Endothelial cell of umbilical vein (primary cell): ENCODE measurements around the gene TIAM1. TPM values are rescaled to one million over a fixed set of nuclear protein-coding genes. Genes with fewer than 3 reads are reported as not detected.

Source experiments
- BruUV-seq: library from RNA; stranded (reverse); fragments of 400-500 nt; replicated peaks from 2 replicates; lab custom pipeline; 2021; lab: Mats Ljungman, UMichigan
- CTCF ChIA-PET: fragments of 300-600, 350-600 bp; sonication (Branson Sonifier 250); formaldehyde crosslinking; loops from one replicate; lab custom pipeline; 2021; ENCODE audit warnings: antibody characterized with exemption, inconsistent platforms; lab: Charles Lee
- POLR2A ChIA-PET: fragments of 300-600, 350-600 bp; sonication (Branson Sonifier 250); formaldehyde crosslinking; loops from one replicate; lab custom pipeline; 2021; ENCODE audit warnings: antibody characterized with exemption, inconsistent platforms; lab: Charles Lee
- DNase-seq: peaks from one replicate; pipeline ENCODE4 v3.0.0-alpha.2; 2011; ENCODE audit warnings: low read depth, low spot score
- FAIRE-seq: peaks from 2 replicates; lab custom pipeline; 2011; peaks lifted over from hg19 to GRCh38; lab: Jason Lieb, UNC
- H2AFZ ChIP-seq: 2 replicates; pipeline ENCODE4 v1.6.0; 2012; ENCODE audit warnings: low read depth, low read length, control low read depth, inconsistent platforms
- H3K27ac ChIP-seq: 2 replicates; pipeline ENCODE4 v1.5.1; 2011; ENCODE audit warnings: low read depth, mild to moderate bottlenecking, control low read depth, low read length, moderate library complexity; ENCODE audit not compliant: insufficient read depth
- H3K27me3 ChIP-seq, 2 experiments: 2 replicates each; pipeline versions ENCODE4 v1.6.0 to v1.6.1; 2011; ENCODE audit warnings: low read length in 2 of 2, mixed read lengths in 1 of 2; ENCODE audit not compliant: control insufficient read depth in 2 of 2, insufficient read depth in 2 of 2
- H3K36me3 ChIP-seq, 2 experiments: 2 replicates in 1 of 2; 3 replicates in 1 of 2; pipeline ENCODE4 v1.5.1; 2011; ENCODE audit warnings: low read length in 2 of 2, mild to moderate bottlenecking in 1 of 2, moderate library complexity in 1 of 2; ENCODE audit not compliant: control insufficient read depth in 2 of 2, insufficient read depth in 2 of 2; ENCODE audit errors: extremely low read depth in 1 of 2
- H3K4me1 ChIP-seq: 3 replicates; pipeline ENCODE4 v1.5.1; 2011; ENCODE audit warnings: mild to moderate bottlenecking, low read length; ENCODE audit not compliant: control insufficient read depth, insufficient read depth; ENCODE audit errors: extremely low read depth
- H3K4me2 ChIP-seq: 2 replicates; pipeline ENCODE4 v1.6.1; 2011; ENCODE audit warnings: low read length, control low read depth, mixed read lengths; ENCODE audit not compliant: insufficient read depth
- H3K4me3 ChIP-seq, 3 experiments: fragments of 200-600 bp in 1 of 3; sonication (generic), shearing (Covaris generic) in 1 of 3; replicated peaks in 1 of 3; 2 replicates each; pipeline ENCODE4 v1.5.1; 2011 to 2016; ENCODE audit warnings: control low read depth in 3 of 3, low read length in 3 of 3, mild to moderate bottlenecking in 2 of 3, inconsistent platforms in 1 of 3, low read depth in 1 of 3, moderate library complexity in 1 of 3; ENCODE audit not compliant: insufficient read depth in 1 of 3
- H3K79me2 ChIP-seq: 2 replicates; pipeline ENCODE4 v1.6.0; 2012; ENCODE audit warnings: low read length, inconsistent platforms; ENCODE audit not compliant: control insufficient read depth, insufficient read depth
- H3K9ac ChIP-seq: replicated peaks from 2 replicates; pipeline ENCODE3; 2011; ENCODE audit warnings: low read length, control low read depth; ENCODE audit not compliant: insufficient read depth; ENCODE audit errors: extremely low read depth
- H3K9me1 ChIP-seq: replicated peaks from 3 replicates; pipeline ENCODE4 v1.6.0; 2011; ENCODE audit warnings: mild to moderate bottlenecking, low read length; ENCODE audit not compliant: control insufficient read depth, insufficient read depth; ENCODE audit errors: extremely low read depth
- H3K9me3 ChIP-seq: replicated peaks from 2 replicates; pipeline ENCODE4 v1.5.1; 2012; ENCODE audit warnings: low read length, inconsistent platforms; ENCODE audit not compliant: control insufficient read depth, insufficient read depth
- H4K20me1 ChIP-seq: replicated peaks from 2 replicates; pipeline ENCODE3; 2011; ENCODE audit warnings: mild to moderate bottlenecking, low read length; ENCODE audit not compliant: control insufficient read depth, insufficient read depth; ENCODE audit errors: extremely low read depth
- EZH2 ChIP-seq: IDR thresholded peaks from 2 replicates; pipeline ENCODE4 v1.6.1; 2012; ENCODE audit warnings: borderline replicate concordance, low read depth, mild to moderate bottlenecking, moderate library complexity, low read length, inconsistent platforms; ENCODE audit not compliant: severe bottlenecking
- FOS ChIP-seq: IDR thresholded peaks from 2 replicates; pipeline ENCODE4 v1.6.1; 2011; ENCODE audit warnings: mild to moderate bottlenecking, low read length, moderate library complexity, borderline replicate concordance; ENCODE audit not compliant: insufficient read depth
- GATA2 ChIP-seq: IDR thresholded peaks from 2 replicates; pipeline ENCODE4 v1.7.0; 2011; ENCODE audit warnings: low read depth, mild to moderate bottlenecking, moderate library complexity, mixed read lengths, low read length; ENCODE audit not compliant: insufficient read length, insufficient read depth
- JUN ChIP-seq: IDR thresholded peaks from 2 replicates; pipeline ENCODE4 v1.6.1; 2011; ENCODE audit warnings: borderline replicate concordance, low read depth; ENCODE audit not compliant: insufficient read length, insufficient read depth
- MAX ChIP-seq: IDR thresholded peaks from 2 replicates; pipeline ENCODE4 v1.6.1; 2011; ENCODE audit not compliant: insufficient read depth, insufficient read length
- MYC ChIP-seq: IDR thresholded peaks from one replicate; pipeline ENCODE4 v1.6.1; 2011; ENCODE audit warnings: mild to moderate bottlenecking, low read depth, low read length
- POLR2A ChIP-seq: IDR thresholded peaks from 2 replicates; pipeline ENCODE4 v1.6.1; 2012; ENCODE audit warnings: low read depth, mild to moderate bottlenecking, control low read depth, low read length
- POLR2AphosphoS5 ChIP-seq: IDR thresholded peaks from 2 replicates; pipeline ENCODE4 v1.6.1; 2012; ENCODE audit warnings: low read depth, mild to moderate bottlenecking, control low read depth, low read length, moderate library complexity; ENCODE audit not compliant: insufficient read depth
- dilution Hi-C: fragments of 300-500 bp; cut with MboI; formaldehyde crosslinking; loops from one replicate; pipeline ENCODE4 v1.15.0; 2019; ENCODE audit warnings: low sequenced_read_pairs; ENCODE audit not compliant: extremely low pct_ligation_motif_present
- intact Hi-C: fragments of 100-400 bp; cut with micrococcal nuclease; formaldehyde crosslinking; loops from one replicate; pipeline ENCODE4 v1.10.0; 2022
- polyA plus RNA-seq, 4 experiments: library from polyadenylated mRNA; depleted of rRNA in 3 of 4; stranded (reverse) in 3 of 4; unstranded in 1 of 4; fragments of >200 nt; gene quantifications; 2 replicates each; pipeline versions ENCODE4 v1.2.1 to v1.2.3, GENCODE V29; 2011 to 2012; ENCODE audit warnings: missing spikeins in 1 of 4
- total RNA-seq: library from RNA; stranded (reverse); gene quantifications from 2 replicates; pipeline ENCODE4 v1.2.3, GENCODE V29; 2021
- TF ChIP-seq, protein P1 (sequence below), 2 donors: IDR thresholded peaks; 1 replicate in 1 of 2; 2 replicates in 1 of 2; pipeline ENCODE4 v1.5.1; 2011; ENCODE audit warnings: low read length in 2 of 2, mild to moderate bottlenecking in 2 of 2, moderate library complexity in 2 of 2, control low read depth in 1 of 2, inconsistent platforms in 1 of 2, low read depth in 1 of 2; ENCODE audit not compliant: insufficient read depth in 1 of 2; ENCODE audit errors: extremely low read depth in 1 of 2

Gene TIAM1
- total and polyA plus RNA-seq, 2 donors (not counting 3 experiments of a cell fraction or from before 2014, with no cell fraction given): 0.21 to 0.86 TPM

GRCh38 chr21:31297806-31298205 lies 46.3 kb downstream of the TIAM1 start:
- Histone ChIP-seq H3K4me1 (no peaks in the 10 kb centered on the region), H3K27ac (no peak overlapping the region), H3K36me3 (no peaks in the 10 kb centered on the region), H2AFZ (no peak overlapping the region), H3K4me2 (no peak overlapping the region), H3K4me3 (no peak overlapping the region), H3K27me3 (no peaks in the 10 kb centered on the region), H3K79me2 (no peaks in the 10 kb centered on the region), H4K20me1 (no peaks in the 10 kb centered on the region), H3K9me3 (no peaks in the 10 kb centered on the region), H3K9ac (no peak overlapping the region), H3K9me1 (no peaks in the 10 kb centered on the region)
- TF ChIP-seq, protein P1, sequence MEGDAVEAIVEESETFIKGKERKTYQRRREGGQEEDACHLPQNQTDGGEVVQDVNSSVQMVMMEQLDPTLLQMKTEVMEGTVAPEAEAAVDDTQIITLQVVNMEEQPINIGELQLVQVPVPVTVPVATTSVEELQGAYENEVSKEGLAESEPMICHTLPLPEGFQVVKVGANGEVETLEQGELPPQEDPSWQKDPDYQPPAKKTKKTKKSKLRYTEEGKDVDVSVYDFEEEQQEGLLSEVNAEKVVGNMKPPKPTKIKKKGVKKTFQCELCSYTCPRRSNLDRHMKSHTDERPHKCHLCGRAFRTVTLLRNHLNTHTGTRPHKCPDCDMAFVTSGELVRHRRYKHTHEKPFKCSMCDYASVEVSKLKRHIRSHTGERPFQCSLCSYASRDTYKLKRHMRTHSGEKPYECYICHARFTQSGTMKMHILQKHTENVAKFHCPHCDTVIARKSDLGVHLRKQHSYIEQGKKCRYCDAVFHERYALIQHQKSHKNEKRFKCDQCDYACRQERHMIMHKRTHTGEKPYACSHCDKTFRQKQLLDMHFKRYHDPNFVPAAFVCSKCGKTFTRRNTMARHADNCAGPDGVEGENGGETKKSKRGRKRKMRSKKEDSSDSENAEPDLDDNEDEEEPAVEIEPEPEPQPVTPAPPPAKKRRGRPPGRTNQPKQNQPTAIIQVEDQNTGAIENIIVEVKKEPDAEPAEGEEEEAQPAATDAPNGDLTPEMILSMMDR (IDR thresholded peaks at IDR 0.05; ENCODE audit: extremely low read depth in 1 of 2, insufficient read depth in 1 of 2, low read depth in 1 of 2, low read length in 2 of 2): no peak
- TF ChIP-seq MYC: no peak
- TF ChIP-seq EZH2: no peak
- TF ChIP-seq FOS: no peak
- TF ChIP-seq MAX: no peak
- no peak for TF ChIP-seq JUN
- no peak for TF ChIP-seq GATA2
- no peak for TF ChIP-seq POLR2A
- TF ChIP-seq POLR2AphosphoS5: no peak
- BruUV-seq: no TSS peak
- POLR2A ChIA-PET: no interaction called here
- DNase-seq (no peak), FAIRE-seq (no peak)
- intact Hi-C loops: no loop called here
- CTCF ChIA-PET: no interaction called here
- dilution Hi-C loops: no loop called here
